ENCODE results near the gene ARPC1A. TPM values are rescaled to one million over a fixed set of nuclear protein-coding genes. Genes with fewer than 3 reads are reported as not detected.

Gene ARPC1A
- total RNA-seq, 1 experiment from 2014 or later, result 179 TPM

Other genes with a start within 250 kb of the ARPC1A start
- 37.7 and 50.4 TPM in 2 replicates for gene SMURF1, start 181.8 kb upstream of the ARPC1A start, total RNA-seq (2014; rRNA removed; shearing (Covaris generic); ENCODE audit: low replicate concordance)
- 1.1 and 2.3 TPM in 2 replicates for gene KPNA7, start 117.8 kb upstream of the ARPC1A start, total RNA-seq (2014; rRNA removed; shearing (Covaris generic); ENCODE audit: low replicate concordance)
- 0.09 and 0.24 TPM in 2 replicates for gene MYH16, start 53.1 kb upstream of the ARPC1A start, total RNA-seq (2014; rRNA removed; shearing (Covaris generic); ENCODE audit: low replicate concordance)
- 491 and 523 TPM in 2 replicates for gene ARPC1B, start 48.8 kb downstream of the ARPC1A start, total RNA-seq (2014; rRNA removed; shearing (Covaris generic); ENCODE audit: low replicate concordance)
- gene PDAP1, start 82.7 kb downstream of the ARPC1A start, total RNA-seq (2014; rRNA removed; shearing (Covaris generic); ENCODE audit: low replicate concordance), result 144 and 213 TPM in 2 replicates
- 73.2 and 100 TPM in 2 replicates for gene BUD31, start 83.1 kb downstream of the ARPC1A start, total RNA-seq (2014; rRNA removed; shearing (Covaris generic); ENCODE audit: low replicate concordance)
- 7.3 and 14.2 TPM in 2 replicates for gene PTCD1, start 112.9 kb downstream of the ARPC1A start, total RNA-seq (2014; rRNA removed; shearing (Covaris generic); ENCODE audit: low replicate concordance)
- 31.4 and 31.7 TPM in 2 replicates for gene CPSF4, start 113.0 kb downstream of the ARPC1A start, total RNA-seq (2014; rRNA removed; shearing (Covaris generic); ENCODE audit: low replicate concordance)
- gene ATP5MF, start 140.3 kb downstream of the ARPC1A start, total RNA-seq (2014; rRNA removed; shearing (Covaris generic); ENCODE audit: low replicate concordance), result 1,239 and 1,635 TPM in 2 replicates
- gene ZNF789, start 147.0 kb downstream of the ARPC1A start, total RNA-seq (2014; rRNA removed; shearing (Covaris generic); ENCODE audit: low replicate concordance), result 8.7 and 12.2 TPM in 2 replicates
- gene ZNF394, start 174.4 kb downstream of the ARPC1A start, total RNA-seq (2014; rRNA removed; shearing (Covaris generic); ENCODE audit: low replicate concordance), result 11.9 and 17.8 TPM in 2 replicates
- 5.3 and 6.7 TPM in 2 replicates for gene ZKSCAN5, start 178.8 kb downstream of the ARPC1A start, total RNA-seq (2014; rRNA removed; shearing (Covaris generic); ENCODE audit: low replicate concordance)
- 1.8 and 4.1 TPM in 2 replicates for gene FAM200A, start 226.2 kb downstream of the ARPC1A start, total RNA-seq (2014; rRNA removed; shearing (Covaris generic); ENCODE audit: low replicate concordance)
- 10.7 and 20.9 TPM in 2 replicates for gene ZNF655, start 232.7 kb downstream of the ARPC1A start, total RNA-seq (2014; rRNA removed; shearing (Covaris generic); ENCODE audit: low replicate concordance)

Measured in Caki2 (cell line).